Measurements from ENCODE around the gene SLC30A1. TPM values are rescaled to one million over a fixed set of nuclear protein-coding genes. Genes with fewer than 3 reads are reported as not detected.

SLC30A1 gene
- total RNA-seq, 4 donors from 2014 or later = 5.8 to 44.7 (median 34.9) TPM

DNA sequence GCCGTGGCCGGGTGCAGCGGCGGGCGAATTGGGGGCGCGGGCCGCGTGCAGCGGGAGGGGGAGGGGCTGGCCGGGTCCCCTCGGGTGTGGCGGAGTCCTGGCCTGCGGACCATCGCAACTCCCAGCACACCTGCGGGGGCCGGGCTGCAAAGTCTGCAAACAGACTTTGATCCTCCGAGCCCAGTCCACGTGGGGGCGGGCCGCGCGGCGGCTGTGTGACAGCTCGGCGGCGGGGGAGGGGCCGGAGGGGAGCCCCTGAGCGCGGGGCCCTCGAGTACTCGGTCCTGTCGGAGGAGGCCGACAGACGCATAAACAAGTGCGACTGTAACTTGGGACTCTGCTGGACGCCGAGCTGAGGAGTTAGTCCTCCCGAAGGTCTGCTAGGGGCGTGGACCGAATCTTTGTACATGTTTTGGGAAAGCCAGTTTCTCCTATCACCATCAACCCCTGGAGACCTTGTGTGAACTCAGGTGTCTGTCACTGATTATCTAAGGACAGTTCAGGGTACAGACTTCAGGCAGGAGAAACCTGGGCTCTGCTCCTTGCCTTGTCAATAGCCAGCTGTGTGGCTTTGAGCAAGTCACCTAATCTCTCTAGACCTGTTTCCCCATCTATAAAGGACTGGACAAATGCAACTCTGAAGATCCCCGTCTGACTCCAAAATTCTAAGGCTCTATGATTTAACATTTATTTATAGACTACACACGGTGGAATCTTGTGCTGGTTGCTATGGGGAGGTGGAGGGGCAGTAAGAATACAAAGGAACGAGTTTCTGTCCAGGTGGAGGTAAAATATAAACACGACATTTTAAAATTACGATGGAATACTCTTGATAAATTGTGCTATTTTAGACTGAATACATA, 710 bp upstream of the SLC30A1 start:
- H3K27me3 ChIP-seq = no peaks in the 10 kb centered on the region
- peak overlapping the region; percentile 67 to 90 (median 84) for H3K4me3 ChIP-seq
- no peaks in the 10 kb centered on the region for H3K9me3 ChIP-seq
- peaks cover 0 to 11% (median 0%) of the 10 kb centered on the region in 3 donors for H3K36me3 ChIP-seq
- peak in 1 of 2 donors; percentile 59 for TF ChIP-seq POLR2A (IDR thresholded peaks at IDR 0.05)
- TF ChIP-seq, protein P1, sequence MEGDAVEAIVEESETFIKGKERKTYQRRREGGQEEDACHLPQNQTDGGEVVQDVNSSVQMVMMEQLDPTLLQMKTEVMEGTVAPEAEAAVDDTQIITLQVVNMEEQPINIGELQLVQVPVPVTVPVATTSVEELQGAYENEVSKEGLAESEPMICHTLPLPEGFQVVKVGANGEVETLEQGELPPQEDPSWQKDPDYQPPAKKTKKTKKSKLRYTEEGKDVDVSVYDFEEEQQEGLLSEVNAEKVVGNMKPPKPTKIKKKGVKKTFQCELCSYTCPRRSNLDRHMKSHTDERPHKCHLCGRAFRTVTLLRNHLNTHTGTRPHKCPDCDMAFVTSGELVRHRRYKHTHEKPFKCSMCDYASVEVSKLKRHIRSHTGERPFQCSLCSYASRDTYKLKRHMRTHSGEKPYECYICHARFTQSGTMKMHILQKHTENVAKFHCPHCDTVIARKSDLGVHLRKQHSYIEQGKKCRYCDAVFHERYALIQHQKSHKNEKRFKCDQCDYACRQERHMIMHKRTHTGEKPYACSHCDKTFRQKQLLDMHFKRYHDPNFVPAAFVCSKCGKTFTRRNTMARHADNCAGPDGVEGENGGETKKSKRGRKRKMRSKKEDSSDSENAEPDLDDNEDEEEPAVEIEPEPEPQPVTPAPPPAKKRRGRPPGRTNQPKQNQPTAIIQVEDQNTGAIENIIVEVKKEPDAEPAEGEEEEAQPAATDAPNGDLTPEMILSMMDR (IDR thresholded peaks at IDR 0.05) = no peak
- H3K4me1 ChIP-seq = peaks cover 0 to 16% (median 8%) of the 10 kb centered on the region in 4 donors
- H3K27ac ChIP-seq = peak overlapping the region; percentile 90 to 98 (median 94)
- DNase-seq = peak in 2 of 3 donors; percentile 92 to 95

DNA sequence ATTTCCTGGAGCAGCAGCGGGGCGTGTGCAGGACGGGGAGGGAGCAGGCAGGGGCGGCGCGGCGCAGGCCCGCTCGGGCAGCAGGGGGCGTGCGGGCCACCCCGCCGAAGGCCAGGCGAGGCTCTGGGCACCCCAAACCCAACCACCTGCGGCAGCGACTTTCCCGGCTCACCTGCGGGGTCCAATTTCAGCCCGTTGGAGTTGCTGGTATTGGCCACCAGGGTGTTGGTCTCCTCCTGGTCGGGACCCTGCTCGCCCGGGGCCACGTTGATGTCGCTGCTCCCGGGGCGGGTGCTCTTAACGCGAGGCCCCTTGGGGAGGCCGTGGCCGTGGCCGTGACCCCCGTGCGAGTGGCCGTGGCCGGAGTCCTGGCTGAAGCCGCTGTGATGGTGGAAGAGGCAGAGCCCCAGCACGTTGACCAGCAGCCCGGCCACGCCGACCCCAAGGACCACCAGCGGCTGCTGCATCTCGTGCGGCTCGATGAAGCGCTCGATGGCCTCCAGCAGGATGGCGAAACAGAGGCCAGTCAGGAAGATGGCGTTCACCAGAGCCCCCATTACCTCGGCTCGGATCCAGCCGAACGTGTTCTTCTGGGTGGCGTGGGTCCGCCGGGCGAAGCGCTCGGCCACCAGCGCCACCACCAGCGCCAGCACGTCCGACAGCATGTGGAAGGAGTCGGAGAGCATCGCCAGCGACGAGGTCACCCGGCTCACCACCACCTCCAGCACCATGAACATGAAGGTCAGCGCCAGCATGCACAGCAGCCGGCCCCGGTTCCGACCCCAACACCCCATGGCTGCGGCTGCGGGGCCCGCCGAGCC, 932 bp downstream of the SLC30A1 start:
- peaks cover 0 to 16% (median 8%) of the 10 kb centered on the region in 4 donors for H3K4me1 ChIP-seq
- peak in 1 of 2 donors; percentile 7 for TF ChIP-seq POLR2A (IDR thresholded peaks at IDR 0.05)
- TF ChIP-seq, protein P1 (IDR thresholded peaks at IDR 0.05) = peak; percentile 64 to 93 (median 86)
- no peaks in the 10 kb centered on the region for H3K27me3 ChIP-seq
- H3K27ac ChIP-seq = peak overlapping the region; percentile 90 to 98 (median 94)
- no peaks in the 10 kb centered on the region for H3K9me3 ChIP-seq
- H3K4me3 ChIP-seq = peak overlapping the region; percentile 67 to 90 (median 84)
- peak; percentile 74 to 90 (median 87) for DNase-seq
- peaks cover 0 to 11% (median 0%) of the 10 kb centered on the region in 3 donors for H3K36me3 ChIP-seq

DNA sequence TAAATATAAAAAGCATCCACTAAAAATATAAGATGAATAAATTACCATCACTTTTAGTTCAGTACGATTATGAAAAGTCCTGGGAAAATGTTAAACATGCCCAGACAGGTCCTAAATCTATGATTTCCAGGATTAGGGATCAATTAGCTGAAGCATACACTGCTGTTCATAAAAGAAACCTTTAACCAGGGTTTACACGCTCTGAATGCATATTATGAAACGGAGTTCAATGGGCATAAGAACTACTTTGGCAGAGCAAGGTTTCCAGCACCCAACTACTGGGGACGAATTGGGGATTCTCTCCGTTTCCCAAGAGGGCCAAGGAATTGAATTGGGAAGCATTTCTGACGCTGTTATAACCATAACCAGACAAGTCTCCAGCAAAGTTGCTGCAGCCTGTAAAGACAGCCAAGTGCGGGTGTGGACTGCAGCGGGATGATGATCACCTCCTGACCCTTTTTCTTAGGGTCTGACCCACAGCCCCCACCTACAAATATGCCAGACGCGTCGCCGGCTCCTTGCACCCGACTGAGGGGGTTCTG, 1.6 kb downstream of the SLC30A1 start:
- TF ChIP-seq POLR2A (IDR thresholded peaks at IDR 0.05) = peak in 1 of 2 donors; percentile 28
- TF ChIP-seq, protein P1 (IDR thresholded peaks at IDR 0.05) = no peak

DNA sequence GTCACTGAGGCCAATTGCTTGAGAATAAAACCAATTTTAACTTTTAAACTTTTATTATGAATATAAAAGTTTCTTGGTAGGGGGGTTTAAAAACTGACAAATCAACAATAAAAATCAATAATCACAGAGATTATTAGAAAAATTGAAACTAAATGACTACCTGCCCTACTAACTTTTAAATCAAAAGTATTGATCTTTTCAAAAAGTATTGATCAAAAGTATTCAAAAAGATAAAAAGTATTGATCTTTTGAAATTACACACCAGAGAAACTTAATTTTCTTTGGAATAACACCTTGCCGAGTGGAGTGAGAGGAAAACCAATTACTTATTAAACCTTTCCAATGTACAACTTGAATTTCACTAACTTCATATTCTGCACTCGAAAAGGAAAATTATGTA, 2.2 kb downstream of the SLC30A1 start:
- Histone ChIP-seq H3K4me3 (peak overlapping the region in 3 of 4 donors; percentile 67 to 90 (median 86)), H3K36me3 (peaks cover 0 to 19% (median 0%) of the 10 kb centered on the region in 3 donors), H3K9me3 (no peaks in the 10 kb centered on the region), H3K27ac (peak overlapping the region in 2 of 4 donors; percentile 43 to 97), H3K27me3 (no peaks in the 10 kb centered on the region), H3K4me1 (peaks cover 0 to 16% (median 7%) of the 10 kb centered on the region in 4 donors)
- no peak for DNase-seq
- TF ChIP-seq, protein P1 (IDR thresholded peaks at IDR 0.05) = no peak
- TF ChIP-seq POLR2A (IDR thresholded peaks at IDR 0.05) = no peak

More for the DNA sequence above, 1.6 kb downstream of the SLC30A1 start:
- H3K27ac ChIP-seq = peak overlapping the region; percentile 90 to 98 (median 94)
- H3K9me3 ChIP-seq = no peaks in the 10 kb centered on the region
- no peak for DNase-seq
- no peaks in the 10 kb centered on the region for H3K27me3 ChIP-seq
- peaks cover 0 to 18% (median 0%) of the 10 kb centered on the region in 3 donors for H3K36me3 ChIP-seq
- H3K4me3 ChIP-seq = peak overlapping the region; percentile 67 to 90 (median 84)
- H3K4me1 ChIP-seq = peaks cover 0 to 16% (median 8%) of the 10 kb centered on the region in 4 donors

DNA sequence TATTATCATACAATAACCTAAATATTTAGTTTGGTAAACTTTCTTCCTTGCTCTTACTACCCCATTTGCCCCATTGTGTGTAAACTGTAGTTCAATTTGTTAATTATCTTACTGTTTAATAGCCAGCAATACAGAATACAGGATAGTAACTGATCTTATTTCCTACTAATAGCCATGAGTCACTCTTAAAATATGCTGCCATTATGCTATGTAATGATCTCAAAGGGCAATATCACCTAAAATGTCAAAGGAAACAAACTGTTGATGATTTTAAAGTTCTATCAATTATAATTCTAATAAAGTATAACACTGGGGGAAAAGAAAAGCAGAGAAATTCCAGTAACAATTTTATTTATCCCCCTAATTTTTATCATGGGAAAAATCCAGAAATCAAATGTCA, 4.3 kb downstream of the SLC30A1 start:
- Histone ChIP-seq H3K27me3 (no peaks in the 10 kb centered on the region), H3K4me3 (peak overlapping the region in 2 of 4 donors; percentile 12 to 67), H3K36me3 (peaks cover 0 to 19% (median 0%) of the 10 kb centered on the region in 3 donors), H3K4me1 (peaks cover 0 to 9% (median 4%) of the 10 kb centered on the region in 4 donors), H3K9me3 (no peaks in the 10 kb centered on the region), H3K27ac (peak overlapping the region in 2 of 4 donors; percentile 8 to 55)
- DNase-seq = no peak
- TF ChIP-seq, protein P1 (IDR thresholded peaks at IDR 0.05) = no peak
- TF ChIP-seq POLR2A (IDR thresholded peaks at IDR 0.05) = no peak

All from Peyer's patch (tissue), 4 donors.